ENCODE measurements around the gene RPN2.

RPN2 gene

DNA sequence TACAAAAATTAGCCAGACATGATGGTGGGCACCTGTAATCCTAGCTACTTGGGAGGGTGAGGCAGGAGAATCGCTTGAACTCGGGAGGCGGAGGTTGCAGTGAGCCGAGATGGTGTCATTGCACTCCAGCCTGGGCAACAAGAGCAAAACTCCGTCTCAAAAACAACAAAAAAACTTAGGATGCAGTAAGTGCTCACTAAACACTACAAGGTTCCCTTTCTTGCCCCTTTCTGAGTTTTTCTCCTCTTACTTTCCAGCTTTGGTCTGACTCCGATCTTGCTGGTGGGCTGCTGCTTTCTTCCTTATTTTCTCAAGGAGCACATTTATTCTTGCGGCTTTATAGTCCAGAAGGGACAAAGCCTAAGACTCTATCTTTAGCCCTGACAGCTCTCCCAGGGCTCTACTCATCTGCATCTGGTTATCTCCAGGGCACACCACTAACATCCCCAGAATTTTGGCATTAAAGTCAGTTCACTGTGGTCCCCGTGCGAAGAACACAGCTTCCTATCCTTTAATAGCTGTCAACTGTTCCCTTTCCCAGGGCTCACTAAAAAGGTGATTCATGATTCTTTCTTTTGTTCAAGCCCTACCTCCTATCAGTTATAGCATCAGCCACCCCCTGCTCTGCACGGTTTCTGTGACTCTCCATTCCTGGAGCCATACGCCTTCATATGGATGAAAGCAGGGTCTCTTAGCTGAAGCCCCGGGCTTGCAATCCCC is 17.1 kb upstream of the RPN2 start:
- TF ChIP-seq ZFP3 (CRISPR knock-in tag; IDR thresholded peaks at IDR 0.05) (no peak), TCF4 (CRISPR knock-in tag; IDR thresholded peaks at IDR 0.05; ENCODE audit: borderline replicate concordance) (no peak), BACH2 (CRISPR knock-in tag; IDR thresholded peaks at IDR 0.05; ENCODE audit: borderline replicate concordance) (no peak), ISL1 (CRISPR knock-in tag; IDR thresholded peaks at IDR 0.05) (no peak), SNAI2 (CRISPR knock-in tag; IDR thresholded peaks at IDR 0.05) (no peak), TSHZ2 (CRISPR knock-in tag; IDR thresholded peaks at IDR 0.05) (no peak), PPARA (CRISPR knock-in tag; IDR thresholded peaks at IDR 0.05; ENCODE audit: borderline replicate concordance) (no peak), POU6F1 (CRISPR knock-in tag; IDR thresholded peaks at IDR 0.05; ENCODE audit: borderline replicate concordance, low read depth) (no peak), ZFP30 (CRISPR knock-in tag; IDR thresholded peaks at IDR 0.05) (no peak), ZNF565 (CRISPR knock-in tag; conservative IDR thresholded peaks at IDR 0.05; ENCODE audit: low read depth) (no peak), ZNF70 (CRISPR knock-in tag; IDR thresholded peaks at IDR 0.05) (no peak)
- ATAC-seq, result no peak

- ATAC-seq, result no peak
- TF ChIP-seq SNAI2 (CRISPR knock-in tag; IDR thresholded peaks at IDR 0.05) (no peak), RARB (CRISPR knock-in tag; IDR thresholded peaks at IDR 0.05) (no peak), PPARA (CRISPR knock-in tag; IDR thresholded peaks at IDR 0.05; ENCODE audit: borderline replicate concordance) (no peak), ISL1 (CRISPR knock-in tag; IDR thresholded peaks at IDR 0.05) (no peak)
Measured at GRCh38 chr20:37162646-37163045, 16.5 kb upstream of the RPN2 start.

GRCh38 chr20:37163832-37164554 is 15.1 kb upstream of the RPN2 start:
- no peak for ATAC-seq
- TF ChIP-seq TOX (CRISPR knock-in tag; IDR thresholded peaks at IDR 0.05; ENCODE audit: borderline replicate concordance) (no peak), TSHZ2 (CRISPR knock-in tag; IDR thresholded peaks at IDR 0.05) (no peak), PPARA (CRISPR knock-in tag; IDR thresholded peaks at IDR 0.05; ENCODE audit: borderline replicate concordance) (no peak), ZC3H10 (CRISPR knock-in tag; IDR thresholded peaks at IDR 0.05) (no peak), GLIS3 (CRISPR knock-in tag; IDR thresholded peaks at IDR 0.05) (no peak), CSRNP3 (CRISPR knock-in tag; IDR thresholded peaks at IDR 0.05) (no peak), ISL1 (CRISPR knock-in tag; IDR thresholded peaks at IDR 0.05) (no peak), ZNF565 (CRISPR knock-in tag; conservative IDR thresholded peaks at IDR 0.05; ENCODE audit: low read depth) (no peak), ZNF70 (CRISPR knock-in tag; IDR thresholded peaks at IDR 0.05) (no peak), ZFP30 (CRISPR knock-in tag; IDR thresholded peaks at IDR 0.05) (no peak), POU6F1 (CRISPR knock-in tag; IDR thresholded peaks at IDR 0.05; ENCODE audit: borderline replicate concordance, low read depth) (no peak), OSR1 (CRISPR knock-in tag; IDR thresholded peaks at IDR 0.05) (no peak)
- TF ChIP-seq, protein P1, sequence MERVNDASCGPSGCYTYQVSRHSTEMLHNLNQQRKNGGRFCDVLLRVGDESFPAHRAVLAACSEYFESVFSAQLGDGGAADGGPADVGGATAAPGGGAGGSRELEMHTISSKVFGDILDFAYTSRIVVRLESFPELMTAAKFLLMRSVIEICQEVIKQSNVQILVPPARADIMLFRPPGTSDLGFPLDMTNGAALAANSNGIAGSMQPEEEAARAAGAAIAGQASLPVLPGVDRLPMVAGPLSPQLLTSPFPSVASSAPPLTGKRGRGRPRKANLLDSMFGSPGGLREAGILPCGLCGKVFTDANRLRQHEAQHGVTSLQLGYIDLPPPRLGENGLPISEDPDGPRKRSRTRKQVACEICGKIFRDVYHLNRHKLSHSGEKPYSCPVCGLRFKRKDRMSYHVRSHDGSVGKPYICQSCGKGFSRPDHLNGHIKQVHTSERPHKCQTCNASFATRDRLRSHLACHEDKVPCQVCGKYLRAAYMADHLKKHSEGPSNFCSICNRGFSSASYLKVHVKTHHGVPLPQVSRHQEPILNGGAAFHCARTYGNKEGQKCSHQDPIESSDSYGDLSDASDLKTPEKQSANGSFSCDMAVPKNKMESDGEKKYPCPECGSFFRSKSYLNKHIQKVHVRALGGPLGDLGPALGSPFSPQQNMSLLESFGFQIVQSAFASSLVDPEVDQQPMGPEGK (CRISPR knock-in tag; IDR thresholded peaks at IDR 0.05; ENCODE audit: borderline replicate concordance), result no peak
- TF ChIP-seq, protein P2, sequence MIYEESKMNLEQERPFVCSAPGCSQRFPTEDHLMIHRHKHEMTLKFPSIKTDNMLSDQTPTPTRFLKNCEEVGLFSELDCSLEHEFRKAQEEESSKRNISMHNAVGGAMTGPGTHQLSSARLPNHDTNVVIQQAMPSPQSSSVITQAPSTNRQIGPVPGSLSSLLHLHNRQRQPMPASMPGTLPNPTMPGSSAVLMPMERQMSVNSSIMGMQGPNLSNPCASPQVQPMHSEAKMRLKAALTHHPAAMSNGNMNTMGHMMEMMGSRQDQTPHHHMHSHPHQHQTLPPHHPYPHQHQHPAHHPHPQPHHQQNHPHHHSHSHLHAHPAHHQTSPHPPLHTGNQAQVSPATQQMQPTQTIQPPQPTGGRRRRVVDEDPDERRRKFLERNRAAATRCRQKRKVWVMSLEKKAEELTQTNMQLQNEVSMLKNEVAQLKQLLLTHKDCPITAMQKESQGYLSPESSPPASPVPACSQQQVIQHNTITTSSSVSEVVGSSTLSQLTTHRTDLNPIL (CRISPR knock-in tag; IDR thresholded peaks at IDR 0.05; ENCODE audit: low read depth), result no peak

Data from SK-N-SH treated with all-trans-retinoic acid at 6 μM for 48 hours (cell line).